ENCODE data around the gene CDK3.
A peak's percentile ranks its signal among the peaks of the same experiment; 100 is the strongest.
"Not testable (repeated sequence)": the region's sequence is repeated elsewhere in the genome, so short reads cannot be mapped to it uniquely, and the experiment has no call there.

The CDK3 gene

DNA sequence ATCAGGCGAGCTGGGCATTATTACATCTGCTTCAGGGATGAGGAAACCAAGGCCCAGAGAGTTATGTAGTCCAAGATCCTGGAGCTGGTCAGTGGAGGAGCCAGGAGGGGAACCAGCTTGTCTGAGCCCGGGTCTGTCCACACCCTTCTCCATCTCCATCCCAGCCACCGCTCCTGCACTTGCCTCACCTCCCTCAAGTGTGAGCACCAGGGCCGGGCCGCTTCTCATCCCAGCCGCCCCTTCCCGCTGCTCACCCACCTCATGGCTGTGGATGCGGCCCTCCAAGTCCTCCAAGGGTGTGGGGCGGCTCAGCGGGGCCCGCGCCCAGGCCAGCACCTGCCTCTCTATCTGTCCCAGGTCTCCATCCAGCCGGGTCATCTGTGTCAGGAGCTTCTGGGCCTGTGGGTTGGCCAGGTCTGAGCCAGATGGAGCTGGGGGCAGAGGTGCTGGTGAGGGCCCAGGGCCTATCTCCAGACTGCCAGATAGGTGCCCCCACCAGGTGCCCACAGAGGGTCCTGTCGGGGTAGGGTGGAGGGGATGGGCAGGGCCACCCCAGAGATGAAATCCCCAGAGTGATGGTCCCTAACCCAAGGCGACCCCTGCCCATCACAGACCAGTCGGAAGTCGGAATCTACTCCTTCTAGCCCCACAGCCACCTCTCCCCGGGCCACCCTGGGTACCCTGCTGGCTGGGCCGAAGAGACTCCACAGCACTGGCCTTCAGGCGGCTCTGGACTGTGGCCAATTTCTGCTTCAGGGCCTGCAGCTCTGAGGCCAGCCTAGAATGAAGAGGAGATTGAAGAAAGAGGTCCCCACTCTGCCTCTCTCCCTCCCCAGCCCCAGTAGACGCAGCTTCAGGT, 17.1 kb downstream of the CDK3 start:
- DNase-seq: no peak

DNA sequence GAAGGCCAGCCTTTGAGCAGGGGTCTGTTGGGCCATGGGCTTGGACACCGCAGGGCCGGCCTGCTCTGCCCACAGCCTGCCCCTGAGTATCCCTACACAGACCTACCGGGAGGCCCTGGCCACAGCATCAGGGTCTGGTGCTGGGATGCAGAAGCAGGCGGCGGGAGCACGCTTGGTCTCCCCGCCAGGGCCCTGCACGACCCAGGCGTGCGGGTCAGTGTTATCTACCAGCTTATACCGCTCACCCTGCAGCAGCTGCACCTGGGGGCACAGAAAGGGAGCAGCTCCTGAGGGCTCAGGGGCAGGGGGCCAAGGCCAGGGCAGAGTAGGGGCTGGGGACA, 17.7 kb downstream of the CDK3 start:
- no peak for DNase-seq

DNA sequence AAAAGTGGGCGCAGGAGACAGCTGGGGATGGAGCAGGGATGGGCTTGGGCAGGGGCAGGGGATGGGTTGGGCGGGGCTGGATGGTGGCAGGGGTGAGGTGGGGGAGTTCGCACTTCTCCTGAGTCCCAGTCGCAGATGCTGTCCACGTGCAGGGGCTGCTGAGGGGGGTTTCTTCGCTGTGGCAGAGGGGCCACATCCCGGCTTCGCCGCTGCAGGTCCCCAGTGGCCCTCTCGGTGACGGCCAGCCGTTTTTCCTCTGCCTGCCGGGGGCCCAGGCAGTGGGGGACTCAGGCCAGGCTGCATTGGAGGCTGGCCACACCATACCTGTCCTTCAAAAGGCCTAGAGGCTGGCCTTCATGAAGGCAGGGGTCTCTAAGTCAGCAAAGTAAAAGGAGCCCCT, 18.1 kb downstream of the CDK3 start:
- no peak for DNase-seq

DNA sequence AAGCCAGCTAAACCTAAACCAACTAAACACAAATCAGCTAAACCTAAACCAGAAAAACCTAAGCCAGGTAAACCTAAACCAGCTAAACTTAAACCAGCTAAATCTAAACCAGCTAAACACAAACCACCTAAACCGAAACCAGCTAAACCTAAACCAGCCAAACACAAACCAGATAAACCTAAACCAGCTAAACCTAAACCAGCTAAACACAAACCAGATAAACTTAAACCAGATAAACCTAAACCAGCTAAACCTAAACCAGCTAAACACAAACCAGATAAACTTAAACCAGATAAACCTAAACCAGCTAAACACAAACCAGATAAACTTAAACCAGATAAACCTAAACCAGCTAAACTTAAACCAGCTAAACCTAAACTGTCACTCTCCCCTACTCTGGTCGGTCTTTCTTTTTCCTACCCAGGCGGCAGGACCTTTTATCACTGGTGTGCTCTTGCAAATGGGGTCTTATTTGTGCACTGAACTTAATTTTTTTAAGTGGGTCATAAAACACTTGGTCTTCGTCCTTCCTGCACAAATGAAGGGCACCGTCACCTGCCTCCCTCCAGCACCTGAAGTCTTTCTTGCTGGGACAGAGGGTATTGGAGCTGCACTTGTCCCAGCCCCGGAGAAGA, 19.3 kb downstream of the CDK3 start:
- DNase-seq: no peak

DNA sequence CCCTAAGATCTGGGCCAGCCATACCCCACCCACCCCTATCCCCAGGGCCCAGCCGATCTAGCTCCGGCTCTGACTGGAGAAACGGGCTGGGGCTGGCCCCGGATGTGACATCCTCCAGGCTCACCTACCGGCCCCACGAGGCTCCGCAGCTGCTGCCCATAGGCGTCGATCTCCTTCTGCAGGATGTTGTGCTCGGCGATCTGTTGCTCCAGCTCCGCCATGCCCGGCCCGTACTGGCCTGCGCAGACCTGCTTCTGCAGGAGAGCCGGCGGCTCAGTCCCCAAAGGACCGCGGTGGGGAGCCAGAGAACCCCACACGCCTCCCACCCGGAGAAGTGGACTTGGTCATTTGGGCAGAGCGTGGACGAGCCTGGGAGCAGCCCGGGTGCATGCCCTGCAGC, 21.6 kb downstream of the CDK3 start:
- DNase-seq: no peak

DNA sequence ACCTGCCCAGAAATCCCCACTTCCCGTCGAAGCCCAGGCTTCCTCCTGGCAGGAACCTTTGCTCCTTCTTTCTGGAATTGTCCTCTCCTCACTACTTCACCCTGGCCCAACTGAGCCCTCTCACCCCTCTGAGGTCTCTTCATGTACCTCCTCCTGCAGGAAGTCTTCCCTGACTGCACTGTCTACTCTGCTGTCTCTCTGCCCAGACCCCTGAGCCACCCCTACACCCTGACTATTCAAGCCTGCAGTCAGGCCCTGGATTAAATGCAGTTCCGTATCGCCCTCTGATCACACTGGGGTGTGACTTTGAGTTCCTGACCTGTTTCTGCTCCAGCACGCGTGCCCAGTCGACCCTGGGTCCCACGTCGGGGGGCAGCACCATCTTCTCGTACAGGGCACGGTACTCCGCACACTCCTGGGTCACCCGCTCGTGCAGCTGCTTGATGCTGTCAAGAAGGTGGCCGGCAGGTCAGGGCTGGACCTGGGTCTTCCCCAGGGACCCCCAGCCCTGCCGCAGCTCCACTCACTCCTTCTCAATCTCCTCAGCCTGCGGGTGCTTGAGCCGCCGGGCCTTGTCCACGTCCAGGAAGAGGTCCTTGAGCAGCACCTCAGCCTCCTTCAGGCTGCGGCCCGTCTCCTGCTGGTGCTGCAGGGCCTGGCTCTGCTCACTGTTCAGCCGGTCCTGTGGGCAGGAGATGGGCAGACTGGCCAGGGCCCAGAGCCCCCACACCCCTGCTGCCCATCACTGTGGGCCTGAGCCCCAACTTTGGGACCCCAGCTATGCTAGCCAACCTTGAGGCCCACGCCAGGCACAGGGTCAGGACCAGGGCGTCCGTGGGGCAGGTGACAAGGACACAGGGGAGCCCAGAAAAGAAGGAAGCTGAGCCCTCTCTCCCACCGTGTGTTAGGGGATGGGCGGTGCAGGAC, 22.6 kb downstream of the CDK3 start:
- DNase-seq: no peak

DNA sequence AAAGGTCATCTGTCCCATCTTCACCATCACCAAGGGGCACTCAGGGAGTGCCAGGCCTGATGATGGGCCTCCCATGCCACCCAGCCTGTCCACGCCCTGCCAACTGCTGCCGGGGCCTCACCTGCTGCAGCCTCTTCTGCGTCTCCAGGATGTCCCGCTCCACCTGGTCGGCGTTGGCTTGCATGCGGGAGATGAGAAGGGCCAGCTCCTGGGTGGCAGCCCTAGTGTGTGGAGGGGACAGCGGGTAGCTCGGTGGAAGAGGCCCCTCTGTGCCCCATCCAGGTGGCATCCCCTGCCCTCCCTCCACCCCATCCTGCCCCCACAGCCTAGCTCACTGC, 23.2 kb downstream of the CDK3 start:
- DNase-seq: no peak

DNA sequence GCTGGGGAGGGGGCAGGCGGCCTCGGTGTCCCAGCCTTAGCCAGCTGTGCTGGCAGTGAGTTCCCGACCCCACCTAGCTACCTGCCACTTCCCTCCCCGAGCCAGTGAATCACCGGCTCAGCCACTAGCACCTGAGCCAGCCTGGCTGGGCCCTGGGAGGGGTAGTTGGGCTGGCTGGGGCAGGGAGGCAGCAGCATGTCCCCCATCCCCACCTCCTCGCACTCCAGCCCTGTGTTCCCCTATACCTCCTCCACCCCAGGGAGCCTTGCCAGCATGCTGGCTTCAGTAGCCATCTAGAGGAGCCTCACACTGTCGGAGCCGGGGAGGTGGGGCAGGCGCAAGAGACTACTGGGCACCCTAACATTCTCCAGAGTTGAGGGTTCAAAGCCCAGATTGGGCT, 23.7 kb downstream of the CDK3 start:
- no peak for DNase-seq

DNA sequence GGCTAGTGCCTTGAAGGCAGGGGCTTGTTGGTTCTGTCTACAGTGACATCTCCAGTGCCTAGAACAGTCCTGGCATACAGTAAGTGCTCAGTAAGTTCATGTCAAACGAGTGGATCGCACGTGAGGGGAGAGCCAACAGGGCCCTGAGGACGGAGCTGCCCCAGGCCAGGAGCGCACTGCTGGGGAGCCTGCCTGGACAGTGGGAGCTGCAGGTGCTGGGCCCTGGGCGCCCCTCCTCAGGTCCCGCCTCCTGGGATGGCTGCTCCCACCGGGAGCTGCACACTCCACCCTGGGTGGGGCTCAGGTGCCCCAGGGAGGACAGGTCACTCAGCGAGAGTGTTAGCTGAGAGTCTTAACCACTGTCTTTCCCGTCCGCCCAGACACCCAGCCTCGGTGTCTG, 24.6 kb downstream of the CDK3 start:
- no peak for DNase-seq

DNA sequence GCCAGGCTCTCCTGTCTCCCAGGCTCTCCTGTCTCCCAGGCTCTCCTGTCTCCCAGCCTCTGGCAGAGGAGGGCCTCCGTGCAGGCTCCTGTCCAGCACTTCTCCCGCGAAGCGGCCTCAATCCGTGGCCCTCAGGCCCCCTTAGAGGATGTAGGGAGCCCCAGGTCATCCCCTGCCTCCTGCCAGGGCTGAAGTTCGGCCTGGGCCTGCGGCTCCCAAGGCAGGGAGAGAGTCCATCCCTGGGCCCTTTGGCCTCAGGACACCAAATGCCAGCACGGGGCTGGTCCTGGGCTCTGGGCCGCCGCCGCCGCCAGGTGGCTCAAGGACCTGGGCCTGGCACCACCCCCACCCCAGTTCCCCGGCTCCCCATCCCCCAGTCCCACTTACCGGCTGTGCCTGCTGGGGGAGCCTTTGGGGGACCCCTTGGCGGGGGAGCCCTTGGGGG, 26.1 kb downstream of the CDK3 start:
- no peak for DNase-seq

DNA sequence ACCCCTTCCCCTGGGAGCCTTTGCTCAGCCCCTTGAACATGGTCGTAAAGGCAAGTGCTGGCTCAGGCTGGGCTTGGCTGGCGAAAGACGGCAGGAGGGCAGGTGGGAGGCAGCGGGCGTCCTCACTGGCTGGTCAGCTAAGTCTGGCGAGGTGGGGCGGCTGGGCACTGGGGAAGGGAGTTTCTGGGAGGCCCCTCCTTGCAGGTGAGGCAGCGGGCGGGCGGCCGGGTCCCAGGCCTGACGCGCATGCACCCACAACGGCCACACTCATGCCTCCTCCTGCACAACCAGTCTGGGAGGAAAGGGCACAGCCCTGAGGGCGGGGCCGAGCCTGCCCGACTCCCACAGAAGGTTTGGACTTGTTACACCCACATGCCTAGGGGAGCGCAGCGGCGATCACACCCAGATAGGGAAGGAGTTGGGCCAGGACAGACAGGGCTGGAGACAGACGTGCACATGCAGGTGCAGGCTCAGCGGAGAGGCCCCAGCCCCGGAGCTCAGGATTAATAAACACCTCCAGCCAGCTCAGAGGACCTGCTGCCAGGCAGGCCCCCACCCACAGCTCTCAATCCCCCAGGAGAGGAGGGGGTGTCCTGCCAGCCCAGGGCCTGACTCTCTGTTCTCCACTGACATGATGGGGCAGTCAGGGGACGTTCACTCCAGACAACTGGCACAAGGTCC, 26.6 kb downstream of the CDK3 start, which contains the start of gene EVPL:
Gene EVPL (minus strand): TSS at position 148 of the 681 bp plus-strand sequence. CDS start 108 bp downstream, at position 40.
- no peak for DNase-seq

DNA sequence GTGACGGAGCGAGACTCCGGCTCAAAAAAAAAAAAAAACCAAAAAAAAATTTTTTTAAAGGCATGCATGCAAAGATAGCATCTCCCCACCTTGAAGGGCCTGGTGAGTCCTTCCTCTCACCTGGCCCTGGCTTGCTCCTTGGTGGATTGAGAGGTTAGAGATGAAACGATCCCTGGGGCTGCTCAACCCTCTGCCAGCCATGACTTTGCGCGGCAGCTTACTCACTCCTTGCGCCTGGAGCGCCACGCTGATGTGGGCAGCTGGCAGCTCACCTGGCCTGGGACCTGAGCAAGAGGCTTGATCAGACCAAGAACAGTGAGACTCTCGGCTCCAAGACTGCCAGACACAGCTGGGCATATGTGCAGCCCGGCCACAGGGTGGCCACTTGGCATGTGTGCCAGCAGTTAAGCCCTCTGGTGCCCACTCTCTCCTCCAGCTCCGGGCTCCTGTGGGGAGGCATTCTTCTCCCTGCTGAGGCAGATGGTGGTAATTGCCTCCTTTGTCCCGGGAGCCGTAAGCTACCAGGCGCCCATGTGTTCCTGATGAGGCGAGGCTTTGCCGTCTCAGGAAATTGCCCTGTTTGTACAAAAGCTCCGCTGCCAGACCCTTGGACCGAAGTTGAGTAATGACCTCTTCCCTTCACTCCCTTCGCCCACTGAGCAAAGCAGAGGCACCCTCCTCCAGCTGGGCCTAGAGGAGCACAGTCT, 31.6 kb downstream of the CDK3 start:
- peak; percentile 98 for DNase-seq

DNA sequence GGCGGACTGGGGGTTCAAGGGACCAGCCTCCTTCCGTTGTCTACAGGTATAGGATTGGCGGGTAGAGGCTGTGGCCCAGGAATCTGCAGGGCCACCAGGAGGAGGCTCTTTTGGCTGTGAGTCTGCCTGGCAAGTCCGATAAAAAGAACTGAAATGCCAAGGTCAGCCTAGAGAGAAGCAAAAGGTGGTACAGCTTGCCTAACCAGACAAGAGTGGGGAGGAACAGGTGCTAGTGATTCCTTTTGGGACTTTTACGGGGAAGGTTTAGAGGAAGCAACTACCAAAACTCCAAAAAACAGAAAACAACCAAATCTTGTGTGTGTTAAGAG, 32.1 kb downstream of the CDK3 start:
- DNase-seq: no peak

DNA sequence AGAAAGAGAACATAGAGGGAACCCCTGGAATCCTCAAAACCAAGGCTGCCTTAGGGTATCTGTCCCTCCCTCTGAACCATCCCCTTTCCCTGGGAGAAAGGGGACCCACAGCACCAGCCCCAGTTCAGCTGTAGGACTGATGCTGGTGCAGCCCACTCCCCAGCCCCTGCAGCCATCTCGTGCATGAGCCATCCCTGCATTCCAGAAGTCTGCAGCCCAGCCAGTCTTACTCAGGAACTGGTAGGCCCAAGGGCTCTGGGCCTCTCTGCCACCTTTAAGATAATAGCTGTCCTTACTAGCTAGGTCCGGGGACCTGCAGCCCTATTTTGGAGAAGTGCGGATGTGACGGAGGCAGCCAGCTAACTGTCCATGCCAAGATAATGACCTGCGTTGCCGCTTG, 32.5 kb downstream of the CDK3 start:
- DNase-seq: no peak

DNA sequence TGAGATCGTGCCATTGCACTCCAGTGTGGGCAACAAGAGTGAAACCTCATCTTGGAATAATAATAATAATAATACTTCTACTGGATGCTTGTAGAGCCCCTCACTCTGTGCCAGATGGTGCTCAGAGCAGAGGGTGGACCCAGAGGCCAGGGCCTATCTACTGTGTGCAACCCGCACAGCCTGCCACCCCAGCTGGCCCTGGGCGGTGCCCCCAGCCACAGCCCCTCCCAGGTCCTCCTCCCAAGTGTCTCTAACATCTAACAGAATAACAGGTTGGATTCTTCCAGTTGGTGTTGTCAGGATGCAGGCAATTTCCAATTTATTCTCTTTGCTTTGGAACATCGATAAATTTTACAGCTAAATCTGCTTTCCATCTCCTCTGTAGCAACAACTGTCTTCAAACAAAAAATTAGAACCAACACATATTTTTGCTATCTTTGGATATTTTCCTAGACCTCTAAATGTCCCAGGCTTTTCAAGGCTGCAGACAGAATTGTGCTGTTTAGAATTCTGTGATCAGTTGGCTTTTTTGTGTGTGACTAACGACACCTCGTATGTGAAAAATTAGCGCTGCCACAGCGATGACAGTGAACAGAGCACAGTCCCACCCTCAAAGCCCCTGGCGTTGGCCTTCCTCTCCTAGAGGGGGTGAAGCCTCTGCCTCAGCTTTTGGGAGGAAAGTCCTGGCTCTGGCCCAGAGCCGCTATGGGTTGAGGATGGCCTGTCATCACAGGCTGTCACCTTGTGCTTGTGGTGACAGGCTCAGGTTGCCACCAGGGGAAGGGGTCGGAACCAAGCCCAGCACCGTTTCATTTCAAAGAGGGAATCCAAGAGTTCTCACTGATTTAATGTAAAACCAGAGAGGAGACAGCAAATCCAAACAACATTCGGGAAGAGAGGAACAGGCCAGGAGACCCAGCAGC, 34.0 kb downstream of the CDK3 start:
- no peak for DNase-seq

DNA sequence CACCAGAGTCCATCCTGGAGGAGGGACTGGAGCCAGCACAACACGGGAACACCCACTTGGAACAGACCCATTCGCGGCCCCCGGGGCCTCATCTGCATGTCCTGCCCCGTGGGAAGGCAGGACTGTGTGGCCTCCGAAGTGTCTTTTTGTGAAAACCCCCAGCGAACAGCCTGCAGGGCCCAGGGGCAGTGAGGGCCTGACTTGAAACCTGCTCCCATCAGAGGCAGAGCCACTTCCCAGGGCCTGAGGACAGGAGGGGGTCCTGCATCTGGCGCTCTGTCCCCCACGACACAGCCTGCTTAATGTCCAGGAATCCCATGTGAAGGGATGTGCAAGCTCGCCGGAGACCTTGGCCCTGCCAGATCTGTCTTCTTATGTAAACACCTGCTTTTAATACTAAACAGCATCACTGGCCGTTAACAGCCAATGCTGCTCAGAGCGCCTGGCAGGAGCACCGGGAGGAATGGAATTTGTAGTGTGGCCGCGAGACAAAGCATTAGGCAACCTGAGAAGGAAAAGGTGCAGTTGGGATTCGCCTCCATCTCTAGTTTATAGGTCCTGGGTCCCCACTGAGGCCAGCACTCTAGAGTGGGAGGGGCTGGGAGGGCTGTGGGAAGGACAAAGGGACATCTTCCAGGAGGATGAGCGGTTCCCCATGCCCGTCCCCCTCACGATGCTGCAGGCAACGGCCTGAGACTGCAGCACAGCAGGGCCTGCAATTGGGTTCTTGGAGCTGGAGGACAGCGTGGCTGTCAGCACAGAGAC, 36.0 kb downstream of the CDK3 start:
- DNase-seq: no peak

DNA sequence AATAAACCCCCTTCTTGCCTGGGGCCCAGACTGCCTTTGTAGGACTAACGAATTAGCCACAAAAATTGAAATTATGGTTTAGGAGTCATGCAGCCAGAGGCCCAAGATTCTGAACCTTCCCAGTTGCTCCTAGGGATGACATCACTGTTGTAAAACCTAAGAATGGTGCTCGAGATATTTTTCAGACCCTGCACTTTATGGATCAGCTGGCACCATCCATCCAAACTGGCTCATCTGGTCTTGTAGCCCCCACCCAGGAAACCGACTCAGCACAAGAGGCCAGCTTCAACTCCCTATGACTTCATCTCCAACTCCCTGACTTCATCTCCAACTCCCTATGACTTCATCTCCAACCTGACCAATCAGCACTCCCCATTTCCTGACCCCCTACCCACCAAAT, 37.4 kb downstream of the CDK3 start:
- no peak for DNase-seq

DNA sequence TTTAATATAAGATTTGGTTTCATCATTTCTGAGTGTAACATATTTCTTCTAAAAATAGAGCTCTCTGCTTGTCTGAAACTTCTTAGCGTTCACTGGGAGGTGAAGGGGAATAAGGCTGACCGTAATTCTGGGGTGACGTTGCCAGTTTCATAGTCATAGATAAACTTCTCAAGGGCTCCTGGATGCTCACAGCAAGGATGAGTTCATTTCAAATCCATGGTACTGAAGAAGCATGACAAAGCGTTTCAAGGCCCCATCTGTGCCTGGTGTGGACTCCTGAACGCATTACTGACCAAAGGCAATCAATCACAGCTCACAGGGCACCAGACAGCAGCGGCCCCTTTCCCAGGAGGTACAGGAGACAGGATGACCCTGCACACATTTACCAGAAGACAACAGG, 38.5 kb downstream of the CDK3 start:
- DNase-seq: no peak

DNA sequence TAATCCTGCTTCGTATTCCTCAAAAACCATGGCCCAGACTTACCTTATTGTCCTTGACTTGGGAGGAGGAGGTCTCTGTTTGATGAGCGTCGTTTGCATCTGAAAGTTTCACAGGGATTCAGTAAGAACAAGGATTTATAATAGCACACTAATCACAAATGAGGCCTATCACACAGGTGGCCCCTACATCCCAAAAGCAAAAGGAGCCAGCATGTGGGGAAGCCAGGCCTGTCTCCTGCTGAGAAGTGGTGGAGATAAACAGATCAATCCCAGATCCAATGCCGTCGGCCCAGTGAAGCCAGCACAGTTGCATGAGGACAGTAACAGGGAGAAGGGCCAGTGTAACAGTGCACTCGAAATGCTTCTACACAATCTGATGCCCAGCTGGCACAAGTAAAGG, 39.7 kb downstream of the CDK3 start:
- DNase-seq: no peak

DNA sequence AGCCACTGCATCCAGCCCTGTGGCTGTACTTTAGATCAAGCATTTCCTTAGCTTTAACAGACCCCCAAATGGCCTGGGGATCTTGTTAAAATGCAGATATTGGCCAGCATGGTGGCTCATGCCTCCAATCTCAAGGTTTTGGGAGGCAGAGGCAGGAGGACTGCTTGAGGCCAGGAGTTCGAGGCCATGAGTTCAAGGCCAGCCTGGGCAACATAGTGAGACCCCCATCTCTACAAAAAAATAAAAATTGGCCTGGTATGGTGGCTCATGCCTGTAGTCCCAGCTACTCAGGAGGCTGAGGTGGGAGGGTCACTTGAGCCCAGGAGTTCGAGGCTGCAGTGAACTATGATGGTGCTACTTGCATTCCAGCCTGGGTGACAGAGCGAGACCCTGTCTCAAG, 42.2 kb downstream of the CDK3 start:
- not testable (repeated sequence) for DNase-seq
